Body of pancreas (tissue), 4 donors: ENCODE data around the gene RCVRN. TPM values are rescaled to one million over a fixed set of nuclear protein-coding genes. Genes with fewer than 3 reads are reported as not detected.

ENCODE experiments used
- ATAC-seq: fragments of 150-250 bp; one replicate; pipeline ENCODE4 v1.9.1; 2016
- DNase-seq, 4 donors: peaks; one replicate each; pipeline ENCODE4 v3.0.0-alpha.2; 2019
- H3K27ac ChIP-seq, 4 donors: fragments of 200-600 bp; sonication (generic); 1 replicate in 3 of 4; 2 replicates in 1 of 4; pipeline versions ENCODE4 v1.5.1 to v1.6.1; 2016 to 2019; ENCODE audit warnings: mild to moderate bottlenecking in 1 of 4, mixed read lengths in 1 of 4, moderate library complexity in 1 of 4
- H3K27me3 ChIP-seq, 2 donors: fragments of 200-600 bp; sonication (generic); one replicate each; pipeline ENCODE4 v1.6.0; 2016; ENCODE audit warnings: mild to moderate bottlenecking in 1 of 2
- H3K36me3 ChIP-seq, 2 donors: fragments of 200-600 bp; sonication (generic); replicated peaks in 1 of 2; 2 replicates each; pipeline ENCODE4 v1.5.1; 2016; ENCODE audit warnings: low read depth in 2 of 2; ENCODE audit not compliant: insufficient read depth in 1 of 2
- H3K4me1 ChIP-seq: fragments of 200-600 bp; sonication (generic); one replicate; pipeline ENCODE4 v1.6.0; 2016
- H3K4me3 ChIP-seq, 2 donors: fragments of 200-600 bp; sonication (generic); 1 replicate in 1 of 2; 2 replicates in 1 of 2; pipeline ENCODE4 v1.5.1; 2016 to 2019
- H3K9me3 ChIP-seq, 3 donors: fragments of 200-600 bp; sonication (generic); 1 replicate in 2 of 3; 2 replicates in 1 of 3; pipeline ENCODE4 v1.5.1; 2016
- CTCF ChIP-seq, 7 experiments: fragments of 450-650 bp in 4 of 7; fragments of 200-600 bp in 3 of 7; sonication (generic) in 3 of 7; IDR thresholded peaks; one replicate each; pipeline ENCODE4 v1.5.1; 2016 to 2019; ENCODE audit warnings: antibody characterized with exemption in 7 of 7
- POLR2A ChIP-seq, 3 donors: fragments of 450-650 bp; IDR thresholded peaks; one replicate each; pipeline ENCODE4 v1.6.1; 2016; ENCODE audit warnings: antibody characterized with exemption in 3 of 3, mild to moderate bottlenecking in 2 of 3
- WGBS, 2 donors: methylation state at CpG; one replicate each; pipeline ENCODE4 v1.1.5; 2017; 5-methylcytosine and 5-hydroxymethylcytosine counted together
- intact Hi-C: fragments of 100-400 bp; cut with DNase I; formaldehyde crosslinking; loops from one replicate; pipeline ENCODE4 v1.15.1; 2023
- total RNA-seq, 2 donors: library from RNA; depleted of rRNA; stranded (reverse); fragments of >200 nt; gene quantifications; one replicate each; pipeline ENCODE4 v1.1.0, GENCODE V29; 2016

The RCVRN gene
- total RNA-seq: not detected

GRCh38 chr17:9905078-9905415 is at the start of gene RCVRN:
TSS of gene RCVRN (minus strand) at chr17:9905271. CDS start at chr17:9905180, 91 bp downstream.
- WGBS, 2 donors: 62 to 80% methylated on average over 7 to 10 of the region's 11 CpGs
- intact Hi-C loops: no loop called here
- Histone ChIP-seq H3K4me1 (no peaks in the 10 kb centered on the region), H3K27ac (no peak within 1 kb of the TSS), H3K27me3 (no peaks in the 10 kb centered on the region), H3K36me3 (no peaks in the 10 kb centered on the region), H3K9me3 (no peaks in the 10 kb centered on the region), H3K4me3 (no peak within 1 kb of the TSS)
- ATAC-seq (no peak), DNase-seq (no peak)
- TF ChIP-seq CTCF (IDR thresholded peaks at IDR 0.05): no peak

- intact Hi-C loops: no loop called here
- Histone ChIP-seq H3K36me3 (no peaks in the 10 kb centered on the region), H3K9me3 (no peaks in the 10 kb centered on the region), H3K4me1 (no peaks in the 10 kb centered on the region), H3K27ac (no peak overlapping the region), H3K4me3 (no peak overlapping the region), H3K27me3 (no peaks in the 10 kb centered on the region)
- TF ChIP-seq POLR2A (IDR thresholded peaks at IDR 0.05) (no peak), CTCF (IDR thresholded peaks at IDR 0.05) (no peak)
- 50 to 65% methylated on average over 10 of the region's 10 CpGs for WGBS, 2 donors
- ATAC-seq: no peak
- no peak for DNase-seq
These were observed 48.4 kb upstream of the RCVRN start for GRCh38 chr17:9953492-9953891.

GRCh38 chr17:9951803-9952202 is 46.7 kb upstream of the RCVRN start:
- intact Hi-C loops: no loop called here
- 57 to 63% methylated on average over 4 to 5 of the region's 5 CpGs for WGBS, 2 donors
- Histone ChIP-seq H3K9me3 (no peaks in the 10 kb centered on the region), H3K27ac (no peak overlapping the region), H3K4me3 (no peak overlapping the region), H3K36me3 (no peaks in the 10 kb centered on the region), H3K27me3 (no peaks in the 10 kb centered on the region), H3K4me1 (no peaks in the 10 kb centered on the region)
- ATAC-seq (no peak), DNase-seq (no peak)
- TF ChIP-seq POLR2A (IDR thresholded peaks at IDR 0.05) (no peak), CTCF (IDR thresholded peaks at IDR 0.05) (no peak)

- intact Hi-C loops: no loop called here
- H3K27ac ChIP-seq: no peak overlapping the region
- H3K4me1 ChIP-seq: no peaks in the 10 kb centered on the region
- peak; percentile 62 for ATAC-seq
- H3K4me3 ChIP-seq: no peak overlapping the region
- 61 to 67% methylated on average over 10 of the region's 10 CpGs for WGBS, 2 donors
- H3K27me3 ChIP-seq: no peaks in the 10 kb centered on the region
- no peaks in the 10 kb centered on the region for H3K9me3 ChIP-seq
- peak in 1 of 4 donors; percentile 20 for DNase-seq
- TF ChIP-seq CTCF (IDR thresholded peaks at IDR 0.05) (no peak), POLR2A (IDR thresholded peaks at IDR 0.05) (no peak)
- H3K36me3 ChIP-seq: no peaks in the 10 kb centered on the region
These were observed 43.9 kb upstream of the RCVRN start for GRCh38 chr17:9948928-9949327.

- Histone ChIP-seq H3K36me3 (no peaks in the 10 kb centered on the region), H3K27ac (no peak overlapping the region), H3K27me3 (no peaks in the 10 kb centered on the region), H3K9me3 (no peaks in the 10 kb centered on the region), H3K4me3 (no peak overlapping the region), H3K4me1 (no peaks in the 10 kb centered on the region)
- TF ChIP-seq CTCF (IDR thresholded peaks at IDR 0.05): no peak
- no peak for TF ChIP-seq POLR2A (IDR thresholded peaks at IDR 0.05)
- DNase-seq: no peak
- ATAC-seq: no peak
- intact Hi-C loops: no loop called here
- WGBS, 2 donors: 57 to 65% methylated on average over 7 of the region's 7 CpGs
These were observed 39.6 kb upstream of the RCVRN start for GRCh38 chr17:9944704-9945103.
